Left hindlimb (tissue), 1 donor: ENCODE measurements around the gene RAB36.

ENCODE experiments used
- DNase-seq: peaks from one replicate; pipeline ENCODE4 v3.0.0-alpha.2; 2018

RAB36 gene

DNA sequence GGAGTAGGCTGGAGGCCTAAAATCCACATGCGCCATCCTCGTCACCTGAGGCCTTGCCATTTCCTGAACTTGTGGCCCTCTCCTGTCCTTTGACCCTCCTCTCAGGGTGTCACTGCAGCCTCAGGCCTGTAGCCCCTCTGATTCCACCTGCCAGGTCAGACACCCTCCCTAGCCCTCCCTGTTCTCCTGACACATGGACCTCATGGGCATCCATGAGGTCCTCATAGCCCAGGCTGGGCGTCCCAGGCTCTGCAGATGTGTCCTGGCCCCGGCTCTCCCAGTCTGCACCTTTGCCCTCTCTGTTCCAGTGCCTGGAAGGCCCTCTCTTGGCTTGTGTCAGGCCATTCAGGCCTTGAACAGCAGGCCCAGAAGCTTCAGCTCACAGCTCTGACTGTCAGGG lies 15.8 kb downstream of the RAB36 start:
- DNase-seq: no peak

DNA sequence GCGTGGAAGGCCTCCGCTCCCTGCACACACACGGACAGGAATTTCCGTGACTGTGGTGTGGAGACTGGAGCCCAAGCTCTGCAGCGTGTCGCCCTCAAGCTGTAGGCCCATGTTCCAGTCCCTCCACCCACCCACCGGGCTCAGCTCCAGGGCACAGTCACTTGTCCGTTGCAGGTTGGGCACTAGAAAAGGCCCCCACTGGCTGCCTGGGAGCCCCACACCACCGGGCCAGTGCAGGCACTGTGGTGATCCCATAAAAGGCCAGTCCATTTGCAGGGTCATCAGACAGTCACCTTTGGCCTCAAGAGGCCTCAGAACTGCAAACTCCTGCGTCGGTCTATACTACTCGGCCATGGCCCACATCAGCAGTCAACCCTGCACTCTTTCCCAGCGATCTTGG lies 16.3 kb downstream of the RAB36 start:
- DNase-seq: no peak

DNA sequence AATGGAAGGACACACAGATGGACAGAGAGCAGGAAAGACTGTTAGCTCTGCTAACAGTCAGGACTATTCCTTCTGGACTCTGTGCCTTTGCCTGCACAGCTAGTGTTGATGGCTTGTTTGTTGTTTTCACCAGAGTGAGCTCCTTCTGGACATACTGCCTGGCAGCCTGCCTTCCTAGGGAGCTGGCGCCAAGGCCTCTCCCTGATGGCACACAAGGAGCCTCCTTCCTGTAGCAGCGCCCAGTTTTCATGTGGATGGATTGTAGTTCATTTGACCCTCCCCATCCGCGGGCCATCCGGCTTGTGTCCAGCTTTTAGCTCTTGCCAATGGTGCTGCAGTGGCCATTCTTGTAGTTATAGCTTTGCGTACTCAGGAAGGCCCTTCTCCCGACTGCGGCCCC lies 18.4 kb downstream of the RAB36 start:
- no peak for DNase-seq

DNA sequence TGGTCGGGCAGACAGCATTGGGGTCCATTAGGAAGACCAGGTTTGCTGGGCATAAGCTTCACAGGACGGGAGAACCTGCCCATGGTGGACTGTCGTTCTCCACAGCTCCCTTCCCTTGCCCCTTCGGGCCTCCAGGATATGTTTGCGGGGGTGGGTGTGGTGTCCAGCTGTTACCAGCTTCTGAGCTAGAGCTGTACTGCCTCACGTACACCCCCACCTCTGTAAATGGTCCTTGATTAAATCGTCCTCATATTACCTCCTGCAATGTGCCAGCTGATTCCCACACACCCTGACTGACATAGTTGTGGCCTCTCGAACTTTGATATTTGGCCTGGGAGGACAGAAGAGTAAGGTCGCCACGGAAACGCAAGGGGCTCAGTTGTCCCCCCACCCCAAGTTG lies 18.8 kb downstream of the RAB36 start:
- DNase-seq: no peak

DNA sequence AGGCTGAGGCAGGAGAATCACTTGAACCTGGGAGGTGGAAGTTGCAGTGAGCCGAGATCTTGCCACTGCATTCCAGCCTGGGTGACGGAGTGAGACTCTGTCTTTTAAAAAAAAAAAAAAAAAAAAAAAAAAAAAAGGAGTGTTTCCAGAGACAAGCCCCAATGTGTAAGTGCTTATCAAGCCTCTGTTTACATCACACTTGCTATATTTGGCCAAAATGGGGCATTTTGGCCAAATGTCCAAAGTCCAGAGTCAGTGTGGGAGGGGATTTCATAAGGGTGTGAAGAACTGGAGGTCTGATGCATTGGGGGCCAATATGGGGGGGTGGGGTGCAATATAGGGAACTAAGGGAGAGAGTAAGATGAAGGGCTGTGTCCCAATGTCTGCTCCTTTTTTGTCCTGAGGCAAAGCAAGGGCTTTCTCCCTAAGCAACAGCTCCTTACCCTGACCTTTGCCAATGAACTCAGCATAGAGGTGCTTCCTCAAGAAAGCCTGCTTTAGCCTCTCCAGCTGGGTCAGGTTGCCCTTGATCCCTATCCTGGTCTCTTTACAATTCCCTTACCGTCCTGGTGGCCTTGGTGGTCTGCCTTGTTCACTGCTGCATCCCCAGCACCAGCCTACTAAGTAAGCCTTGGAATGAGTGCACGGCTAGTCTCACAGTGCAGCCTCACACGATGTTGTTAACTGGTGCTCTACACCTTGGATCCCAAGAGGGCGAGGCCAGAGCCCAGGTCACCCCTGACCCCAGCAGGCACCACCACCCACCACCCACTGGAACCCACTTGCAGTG lies 21.0 kb downstream of the RAB36 start:
- no peak for DNase-seq

DNA sequence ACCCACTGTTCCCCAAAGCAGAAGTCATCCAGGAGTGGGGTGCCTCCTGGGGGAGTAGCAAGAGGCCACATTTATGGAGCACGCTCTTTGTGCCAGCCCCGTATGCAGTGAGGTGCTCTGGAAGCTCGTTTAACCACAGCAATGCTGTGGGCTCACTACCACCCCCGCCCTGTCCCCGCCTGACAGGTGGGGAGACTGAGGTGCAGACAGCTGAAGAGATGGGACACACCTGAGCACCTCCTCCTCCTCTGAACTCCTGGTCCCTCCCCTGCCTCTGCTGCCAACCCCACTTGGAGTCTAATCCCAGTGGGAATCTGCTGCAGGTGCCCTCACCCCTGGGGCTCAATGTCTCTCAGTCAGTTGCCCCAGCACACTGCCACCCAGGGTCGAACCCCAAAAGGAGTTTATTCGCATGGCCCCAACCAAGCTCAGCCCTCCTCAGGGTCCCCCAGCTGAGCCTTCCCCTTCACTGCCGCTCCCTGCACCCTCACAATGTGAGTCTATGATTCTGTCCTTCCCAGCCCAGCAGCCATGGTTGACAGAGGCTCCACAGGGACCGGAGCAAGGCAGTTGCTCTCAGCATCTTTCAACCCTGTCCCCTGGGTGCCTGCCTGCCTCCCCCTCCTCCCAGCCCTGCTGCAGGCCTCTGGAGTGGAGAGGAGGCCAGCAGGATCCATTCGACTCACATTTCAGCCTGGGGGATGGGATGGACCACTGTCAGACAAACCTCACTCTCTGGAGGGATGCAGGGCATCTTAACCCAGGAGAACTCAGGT lies 21.8 kb downstream of the RAB36 start:
- DNase-seq: no peak

DNA sequence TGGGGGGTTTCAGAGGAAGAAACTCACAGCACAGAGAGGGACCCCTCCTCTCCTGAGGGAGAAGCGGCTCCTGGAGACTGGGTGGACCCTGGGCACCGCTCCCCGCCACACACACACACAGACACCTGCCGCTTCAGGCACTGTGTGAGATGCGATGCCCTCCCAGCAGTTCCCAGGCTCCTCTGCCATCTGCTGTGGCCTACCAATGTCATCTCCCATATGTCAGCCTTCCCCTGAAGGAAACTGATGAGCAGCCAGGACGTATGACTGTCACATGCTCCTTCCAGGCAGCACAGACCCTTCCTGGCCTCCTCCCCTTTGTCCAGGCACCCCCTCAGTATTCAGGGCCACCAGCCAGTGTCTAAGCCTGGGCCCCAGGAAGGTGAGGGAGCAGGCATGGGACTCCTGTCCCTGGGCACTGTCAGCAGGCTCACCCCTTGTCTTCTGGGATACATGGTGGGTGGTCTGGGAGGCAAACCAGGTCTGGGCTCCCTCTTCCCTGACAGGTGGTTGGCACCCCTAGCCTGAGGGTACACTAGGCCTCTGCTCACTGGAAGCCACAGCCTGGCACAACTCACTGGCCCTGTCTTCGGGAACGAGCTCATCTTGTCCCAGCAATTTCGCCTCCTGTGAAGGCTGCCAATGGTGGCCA lies 23.2 kb downstream of the RAB36 start:
- DNase-seq: no peak

DNA sequence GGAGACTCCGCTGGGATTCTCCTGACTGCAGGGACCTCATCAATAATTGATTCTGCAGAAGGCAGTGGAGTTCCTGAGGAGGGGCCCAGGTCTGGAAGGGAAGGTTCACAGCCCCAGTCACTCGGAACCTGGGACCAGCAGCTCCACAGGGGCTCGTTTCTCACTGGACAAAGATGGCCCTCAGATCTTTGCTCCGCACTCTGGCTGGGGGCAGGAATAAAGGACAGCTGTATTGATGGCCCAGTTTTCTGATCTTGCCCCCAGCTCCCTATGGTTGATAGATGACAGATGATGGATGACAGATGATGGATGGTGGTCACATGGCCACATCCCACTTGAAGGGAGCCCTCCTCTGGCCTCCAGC lies 23.7 kb downstream of the RAB36 start:
- no peak for DNase-seq

DNA sequence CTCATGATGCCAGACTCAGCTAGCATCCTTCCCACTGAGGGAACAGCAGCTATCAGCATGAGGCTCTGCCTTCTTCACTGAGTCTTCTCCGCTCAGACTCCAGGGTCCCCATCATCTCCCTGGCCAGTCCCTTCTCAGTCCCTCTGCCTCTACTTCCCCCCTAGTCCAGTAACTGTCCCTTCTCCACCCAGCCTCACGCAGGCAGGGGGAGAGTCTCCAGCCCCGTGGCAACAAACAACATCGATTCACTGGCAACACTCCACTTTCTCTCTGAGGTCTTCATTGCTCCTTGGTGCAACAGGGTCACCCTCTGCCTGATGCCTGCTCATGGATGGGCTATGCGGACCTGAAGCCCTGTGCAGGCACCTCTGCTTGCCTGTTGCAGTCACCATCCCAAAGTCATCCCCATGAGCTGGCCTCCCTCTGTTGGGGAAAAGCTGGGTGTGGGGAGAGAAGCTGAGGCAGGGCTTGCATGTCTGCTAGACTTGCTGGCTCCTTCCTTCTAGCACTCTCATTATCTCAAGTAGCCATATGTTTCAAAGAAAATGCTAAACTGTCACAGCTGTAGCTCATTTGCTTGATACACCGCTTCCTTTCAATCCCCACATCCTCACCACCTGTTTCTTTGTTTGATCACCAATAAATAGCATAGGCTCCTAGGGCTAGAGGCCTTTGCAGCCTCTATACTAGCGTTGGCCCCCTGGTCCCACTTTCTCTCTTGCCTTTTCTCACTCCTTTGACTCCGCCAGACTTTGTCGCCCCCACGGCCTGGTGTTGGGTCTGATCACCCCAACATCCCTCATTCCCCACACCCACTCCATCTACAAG lies 30.8 kb downstream of the RAB36 start:
- DNase-seq: no peak

DNA sequence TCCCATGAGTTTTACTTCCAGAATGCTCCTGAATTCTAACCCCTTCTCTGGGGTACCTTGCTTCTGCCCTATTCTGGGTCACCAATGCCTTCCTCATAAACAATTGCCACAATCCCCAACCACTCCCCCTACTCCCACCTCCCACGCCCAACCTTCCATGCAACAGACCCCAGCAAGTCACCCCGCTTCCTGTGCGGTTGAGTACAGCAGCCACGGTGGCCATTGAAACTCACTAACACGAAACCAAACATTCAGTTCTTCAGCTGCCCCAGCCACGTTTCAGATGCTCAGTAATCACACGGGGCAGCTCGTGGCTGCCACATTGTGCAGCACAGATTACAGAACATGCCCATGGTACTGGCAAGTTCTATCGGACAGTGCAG lies 31.4 kb downstream of the RAB36 start:
- DNase-seq: no peak

DNA sequence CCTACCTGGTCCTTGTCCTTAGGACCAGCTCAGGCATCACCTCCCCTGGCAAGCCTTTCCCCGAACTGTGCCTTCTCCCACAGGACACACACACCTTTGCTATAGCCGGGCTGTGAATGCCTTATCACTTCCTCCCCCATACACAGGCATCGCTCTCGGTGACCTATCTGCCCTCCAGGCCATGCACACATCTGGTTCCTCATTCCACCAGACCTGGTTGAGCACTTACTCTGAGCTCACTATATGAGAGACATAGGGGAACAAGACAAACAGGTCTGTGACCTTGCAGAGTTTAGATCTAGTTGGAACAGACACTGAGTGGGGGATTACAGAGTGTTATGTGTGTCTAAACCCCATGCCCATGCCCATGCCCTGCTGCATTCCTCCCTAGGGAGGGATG lies 31.9 kb downstream of the RAB36 start:
- no peak for DNase-seq

DNA sequence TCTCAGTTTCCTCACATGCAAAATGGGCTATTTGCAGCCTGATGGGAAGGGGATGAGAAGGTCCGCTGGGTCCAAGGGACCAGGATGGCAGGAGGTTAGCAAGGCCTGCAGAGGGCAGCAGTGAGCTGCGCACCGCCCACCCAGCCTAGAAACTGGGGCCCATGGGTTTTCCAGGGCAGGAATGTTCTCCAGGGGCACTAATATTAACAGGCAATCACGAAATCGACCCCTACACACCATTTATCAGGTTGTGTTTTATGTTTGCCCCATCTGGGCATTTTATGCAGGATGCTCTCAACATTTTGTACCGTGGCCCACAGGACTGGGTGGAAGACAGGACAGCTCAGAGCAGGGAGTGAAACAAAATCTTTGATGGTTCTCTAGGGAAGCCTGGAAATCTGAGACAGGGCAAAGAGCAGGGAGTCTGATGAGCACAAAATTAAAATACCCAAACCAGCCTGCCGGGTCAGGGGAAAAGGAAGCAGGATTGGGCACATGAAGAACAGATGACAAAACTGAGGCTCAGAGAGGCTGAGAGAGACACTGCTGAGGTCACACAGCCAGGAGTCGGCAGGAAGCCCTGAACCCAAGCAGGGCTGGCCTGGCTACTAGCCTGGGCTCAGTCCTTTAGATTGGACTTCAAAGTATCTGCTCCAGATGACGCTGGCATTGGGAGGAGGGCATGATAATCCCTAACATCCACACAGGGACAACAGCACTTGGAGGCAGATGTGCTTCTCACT lies 33.4 kb downstream of the RAB36 start:
- peak; percentile 63 for DNase-seq

DNA sequence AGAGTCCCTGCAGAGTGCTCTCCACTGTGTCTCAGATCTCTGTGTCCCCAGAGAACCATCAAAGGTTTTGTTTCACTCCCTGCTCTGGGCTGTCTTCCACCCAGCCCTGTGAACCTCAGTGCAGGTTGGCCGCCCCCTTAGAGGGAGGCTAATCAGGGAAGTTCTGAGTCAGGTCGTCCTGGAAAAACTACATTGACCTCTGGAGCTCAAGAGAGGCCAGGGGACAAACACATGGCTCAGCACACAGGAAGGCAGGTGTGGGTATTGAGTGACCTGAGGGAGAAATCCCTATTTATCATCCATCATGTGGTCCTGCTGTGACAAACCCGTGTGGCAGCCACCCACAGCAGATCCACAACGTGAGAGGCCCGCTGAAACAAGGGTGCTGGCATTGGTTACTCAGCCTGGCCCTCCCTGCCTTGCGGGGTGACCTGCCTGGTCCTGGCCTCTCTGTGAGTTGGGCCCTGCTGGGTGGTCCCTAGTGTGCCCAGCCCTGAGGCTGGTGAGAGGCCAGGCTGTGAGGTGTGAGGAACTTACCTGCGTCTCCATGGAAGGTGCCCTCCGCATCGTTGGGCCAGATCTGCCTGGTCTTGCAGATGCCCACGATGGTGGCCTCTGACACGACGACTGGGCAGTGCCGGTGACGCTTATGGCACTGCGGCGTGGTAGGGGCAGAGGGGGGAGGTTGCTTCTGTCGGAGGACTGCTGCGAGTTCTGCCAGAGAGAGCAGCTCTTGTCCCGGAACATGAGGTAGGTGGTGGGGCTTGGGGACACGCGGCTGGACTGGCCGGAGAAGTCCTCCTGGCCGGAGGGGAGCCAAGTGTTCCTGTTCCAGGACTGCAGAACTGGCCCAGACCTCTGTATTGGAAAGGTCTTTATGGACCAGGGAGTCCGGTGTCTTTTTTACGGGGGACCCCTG lies 34.4 kb downstream of the RAB36 start:
- DNase-seq: peak; percentile 50

DNA sequence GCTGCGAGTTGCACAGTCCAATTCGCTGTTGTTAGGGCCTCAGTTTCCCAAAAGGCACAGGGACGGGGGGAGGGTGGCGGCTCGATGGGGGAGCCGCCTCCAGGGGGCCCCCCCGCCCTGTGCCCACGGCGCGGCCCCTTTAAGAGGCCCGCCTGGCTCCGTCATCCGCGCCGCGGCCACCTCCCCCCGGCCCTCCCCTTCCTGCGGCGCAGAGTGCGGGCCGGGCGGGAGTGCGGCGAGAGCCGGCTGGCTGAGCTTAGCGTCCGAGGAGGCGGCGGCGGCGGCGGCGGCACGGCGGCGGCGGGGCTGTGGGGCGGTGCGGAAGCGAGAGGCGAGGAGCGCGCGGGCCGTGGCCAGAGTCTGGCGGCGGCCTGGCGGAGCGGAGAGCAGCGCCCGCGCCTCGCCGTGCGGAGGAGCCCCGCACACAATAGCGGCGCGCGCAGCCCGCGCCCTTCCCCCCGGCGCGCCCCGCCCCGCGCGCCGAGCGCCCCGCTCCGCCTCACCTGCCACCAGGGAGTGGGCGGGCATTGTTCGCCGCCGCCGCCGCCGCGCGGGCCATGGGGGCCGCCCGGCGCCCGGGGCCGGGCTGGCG lies 35.1 kb downstream of the RAB36 start, which contains the start of gene BCR:
Gene BCR, plus strand, starts transcription at position 209 of the 592 bp plus-strand sequence. CDS start 452 bp downstream, outside the sequence.
- peak; percentile 71 for DNase-seq

DNA sequence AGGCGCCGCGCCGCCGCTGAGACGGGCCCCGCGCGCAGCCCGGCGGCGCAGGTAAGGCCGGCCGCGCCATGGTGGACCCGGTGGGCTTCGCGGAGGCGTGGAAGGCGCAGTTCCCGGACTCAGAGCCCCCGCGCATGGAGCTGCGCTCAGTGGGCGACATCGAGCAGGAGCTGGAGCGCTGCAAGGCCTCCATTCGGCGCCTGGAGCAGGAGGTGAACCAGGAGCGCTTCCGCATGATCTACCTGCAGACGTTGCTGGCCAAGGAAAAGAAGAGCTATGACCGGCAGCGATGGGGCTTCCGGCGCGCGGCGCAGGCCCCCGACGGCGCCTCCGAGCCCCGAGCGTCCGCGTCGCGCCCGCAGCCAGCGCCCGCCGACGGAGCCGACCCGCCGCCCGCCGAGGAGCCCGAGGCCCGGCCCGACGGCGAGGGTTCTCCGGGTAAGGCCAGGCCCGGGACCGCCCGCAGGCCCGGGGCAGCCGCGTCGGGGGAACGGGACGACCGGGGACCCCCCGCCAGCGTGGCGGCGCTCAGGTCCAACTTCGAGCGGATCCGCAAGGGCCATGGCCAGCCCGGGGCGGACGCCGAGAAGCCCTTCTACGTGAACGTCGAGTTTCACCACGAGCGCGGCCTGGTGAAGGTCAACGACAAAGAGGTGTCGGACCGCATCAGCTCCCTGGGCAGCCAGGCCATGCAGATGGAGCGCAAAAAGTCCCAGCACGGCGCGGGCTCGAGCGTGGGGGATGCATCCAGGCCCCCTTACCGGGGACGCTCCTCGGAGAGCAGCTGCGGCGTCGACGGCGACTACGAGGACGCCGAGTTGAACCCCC lies 35.8 kb downstream of the RAB36 start:
- DNase-seq: no peak

DNA sequence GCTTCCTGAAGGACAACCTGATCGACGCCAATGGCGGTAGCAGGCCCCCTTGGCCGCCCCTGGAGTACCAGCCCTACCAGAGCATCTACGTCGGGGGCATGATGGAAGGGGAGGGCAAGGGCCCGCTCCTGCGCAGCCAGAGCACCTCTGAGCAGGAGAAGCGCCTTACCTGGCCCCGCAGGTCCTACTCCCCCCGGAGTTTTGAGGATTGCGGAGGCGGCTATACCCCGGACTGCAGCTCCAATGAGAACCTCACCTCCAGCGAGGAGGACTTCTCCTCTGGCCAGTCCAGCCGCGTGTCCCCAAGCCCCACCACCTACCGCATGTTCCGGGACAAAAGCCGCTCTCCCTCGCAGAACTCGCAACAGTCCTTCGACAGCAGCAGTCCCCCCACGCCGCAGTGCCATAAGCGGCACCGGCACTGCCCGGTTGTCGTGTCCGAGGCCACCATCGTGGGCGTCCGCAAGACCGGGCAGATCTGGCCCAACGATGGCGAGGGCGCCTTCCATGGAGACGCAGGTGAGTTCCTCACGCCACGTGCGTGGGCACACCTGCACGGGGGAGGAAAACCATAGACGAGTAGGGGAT lies 36.5 kb downstream of the RAB36 start:
- no peak for DNase-seq

DNA sequence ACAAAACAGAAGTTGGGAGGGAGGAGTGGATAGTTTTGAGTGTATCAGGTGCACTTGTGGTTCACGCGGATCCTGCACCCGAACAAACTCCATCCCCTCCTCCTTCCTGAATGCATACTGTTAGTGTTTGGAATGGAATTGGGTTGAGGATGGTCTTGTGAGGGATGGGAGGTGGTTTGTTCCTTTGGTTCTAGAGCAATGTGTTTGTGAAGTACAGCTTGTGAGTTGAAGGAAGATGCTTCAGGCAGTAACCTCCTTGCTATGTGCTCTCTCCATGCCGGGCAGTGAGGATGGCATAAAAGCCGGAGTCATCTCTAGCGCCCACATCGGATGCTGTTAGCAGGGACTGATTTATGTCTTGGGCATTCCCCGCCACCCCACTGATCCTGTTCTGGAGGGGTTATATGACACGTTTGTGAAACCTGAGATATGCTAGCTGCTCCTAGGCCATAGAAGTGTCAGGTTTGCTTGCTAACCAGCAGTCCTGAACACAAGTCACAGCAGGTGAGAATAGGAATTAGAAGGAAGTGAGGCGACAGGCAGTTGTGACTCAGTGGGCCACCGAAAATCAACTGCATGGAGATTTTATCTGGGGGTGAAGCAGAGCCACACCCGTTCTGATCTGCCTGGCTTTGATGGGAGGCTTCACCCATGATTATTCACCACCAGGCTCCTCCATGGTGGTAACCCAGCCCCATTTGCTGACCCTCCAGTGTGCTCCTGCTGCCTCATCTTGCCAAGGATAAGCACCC lies 37.2 kb downstream of the RAB36 start:
- DNase-seq: no peak

DNA sequence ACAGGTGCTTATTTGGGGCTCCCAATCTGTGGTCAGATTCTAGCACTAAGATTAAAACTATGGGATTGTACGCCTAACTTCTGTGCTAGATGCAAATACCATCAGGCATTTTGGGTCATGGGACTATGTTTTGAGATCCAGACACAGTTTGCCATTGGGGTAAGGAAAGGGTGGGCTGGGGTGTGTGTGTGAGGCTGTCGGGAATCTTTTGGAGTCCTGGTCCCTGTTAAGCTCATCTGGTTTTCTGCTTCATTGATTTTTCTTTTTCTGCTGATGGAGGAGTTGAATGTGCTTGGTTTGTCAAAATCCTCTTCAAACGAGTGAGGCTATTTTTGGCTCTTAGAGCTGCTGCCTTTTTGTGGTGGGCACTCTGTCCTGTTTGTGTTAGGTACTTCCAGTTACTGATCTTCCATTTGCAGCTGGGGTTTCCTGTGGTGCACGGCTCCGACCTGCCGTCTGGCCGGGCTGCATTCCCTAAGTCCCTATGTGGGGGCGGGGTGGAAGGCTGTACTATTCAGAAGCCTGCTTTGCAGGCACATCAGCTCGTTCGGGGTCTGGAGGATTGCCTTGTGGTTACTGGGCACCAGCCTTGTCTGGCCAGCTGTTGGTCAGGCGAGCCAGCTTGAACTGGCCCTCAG lies 37.9 kb downstream of the RAB36 start:
- peak; percentile 78 for DNase-seq
